HG02885 (cell line): ENCODE data around the gene DERA.
A peak's percentile ranks its signal among the peaks of the same experiment; 100 is the strongest.
"Not testable (repeated sequence)": the region's sequence is repeated elsewhere in the genome, so short reads cannot be mapped to it uniquely, and the experiment has no call there.

Experiments used
- ATAC-seq: cut with Tn5 transposase; IDR thresholded peaks from one replicate; pipeline ENCODE4 v1.9.1; 2021; ENCODE audit warnings: mild to moderate bottlenecking; ENCODE audit not compliant: unreplicated experiment, poor library complexity

DERA gene

GRCh38 chr12:15910864-15911721 is at the start of gene DERA:
Gene DERA, plus strand, starts transcription at chr12:15911332. Its CDS starts 52 bp downstream, at chr12:15911384.
- ATAC-seq = peak; percentile 96

GRCh38 chr12:15861404-15861803 is 49.7 kb upstream of the DERA start:
- ATAC-seq = no peak

- no peak for ATAC-seq
These were observed 48.3 kb upstream of the DERA start for GRCh38 chr12:15862840-15863239.

- ATAC-seq = no peak
These were observed 47.8 kb upstream of the DERA start for GRCh38 chr12:15863372-15863771.

- peak; percentile 95 for ATAC-seq
These were observed 47.1 kb upstream of the DERA start for GRCh38 chr12:15863984-15864383.

- ATAC-seq = no peak
These were observed 42.9 kb upstream of the DERA start for GRCh38 chr12:15868186-15868585.

- ATAC-seq = no peak
These were observed 37.6 kb upstream of the DERA start for GRCh38 chr12:15873556-15873955.

GRCh38 chr12:15874556-15875145 is 36.5 kb upstream of the DERA start:
- ATAC-seq = not testable (repeated sequence)

- ATAC-seq = no peak
These were observed 35.3 kb upstream of the DERA start for GRCh38 chr12:15875863-15876262.

GRCh38 chr12:15879413-15879812 is 31.7 kb upstream of the DERA start:
- ATAC-seq = no peak

GRCh38 chr12:15880721-15881120 is 30.4 kb upstream of the DERA start:
- no peak for ATAC-seq

GRCh38 chr12:15882118-15882971 is 28.8 kb upstream of the DERA start, which contains the start of gene STRAP:
Gene STRAP, plus strand, starts transcription at chr12:15882387. Its CDS starts 321 bp downstream, at chr12:15882708.
- ATAC-seq = peak; percentile 96

GRCh38 chr12:15883536-15883935 is 27.6 kb upstream of the DERA start:
- ATAC-seq = no peak

- no peak for ATAC-seq
These were observed 24.6 kb upstream of the DERA start for GRCh38 chr12:15886372-15887042.

- no peak for ATAC-seq
These were observed 23.9 kb upstream of the DERA start for GRCh38 chr12:15887043-15887817.

- ATAC-seq = no peak
These were observed 18.4 kb upstream of the DERA start for GRCh38 chr12:15892645-15893259.

- no peak for ATAC-seq
These were observed 17.9 kb upstream of the DERA start for GRCh38 chr12:15893260-15893659.

GRCh38 chr12:15896867-15897266 is 14.3 kb upstream of the DERA start:
- no peak for ATAC-seq

GRCh38 chr12:15897433-15897832 is 13.7 kb upstream of the DERA start:
- ATAC-seq = no peak
